ENCODE results near the gene RBFOX2. TPM values are rescaled to one million over a fixed set of nuclear protein-coding genes. Genes with fewer than 3 reads are reported as not detected.

RBFOX2 gene
- total and polyA plus RNA-seq, 10 of the 15 experiments (the other 5 are each of a cell fraction or from before 2014, with no cell fraction given): 0.01 to 2.7 (median 0.17) TPM; not detected in 4

- ChIA-PET CTCF (interaction anchor here (0.5 kb wide), 1 partner anchor 58 kb away, joined by 5 read pairs; no protein-coding TSS in a partner anchor), RAD21 (ENCODE audit: unreplicated experiment) (no interaction called here), SMC1A (ENCODE audit: uncharacterized antibody, unreplicated experiment) (no interaction called here), POLR2A (no interaction called here)
- Histone ChIP-seq H3K36me3 (ENCODE audit: control insufficient read depth in 2 of 2, insufficient read depth in 2 of 2, low read length in 1 of 2) (no peaks in the 10 kb centered on the region), H3K27ac (ENCODE audit: control insufficient read depth, insufficient read depth) (no peak overlapping the region), H3K9ac (ENCODE audit: control insufficient read depth, insufficient read depth, low read length) (no peak overlapping the region), H3K9me3 (replicated peaks; ENCODE audit: control insufficient read depth, insufficient read depth, low read length) (no peaks in the 10 kb centered on the region), H2AFZ (ENCODE audit: control insufficient read depth, low read depth, low read length) (no peak overlapping the region), H3K4me1 (ENCODE audit: control insufficient read depth, insufficient read depth, low read length) (no peaks in the 10 kb centered on the region), H3K27me3 (replicated peaks in 1 of 2; ENCODE audit: control insufficient read depth in 2 of 2, insufficient read depth in 2 of 2, low read length in 1 of 2) (peaks cover 0 to 5% of the 10 kb centered on the region in 2 experiments; a peak in 1 of 4 replicates), H3K79me2 (ENCODE audit: control insufficient read depth, insufficient read depth, low read length) (no peaks in the 10 kb centered on the region), H3K4me2 (ENCODE audit: control insufficient read depth, insufficient read depth) (no peak overlapping the region), H3K4me3 (no peak overlapping the region), H4K20me1 (ENCODE audit: control insufficient read depth, insufficient read depth) (no peaks in the 10 kb centered on the region)
- DNase-seq (ENCODE audit: low read depth, low spot score) (no peak), ATAC-seq (no peak), FAIRE-seq (no peak)
- no TSS peak for BruUV-seq (replicated peaks)
- intact Hi-C loops (cut with micrococcal nuclease; ENCODE audit: unreplicated experiment): no loop called here
- no peak for TF ChIP-seq EGR1 (IDR thresholded peaks at IDR 0.05; ENCODE audit: borderline replicate concordance in 1 of 2, low read depth in 2 of 2, low read length in 2 of 2)
- no peak for TF ChIP-seq MYB (IDR thresholded peaks at IDR 0.05; ENCODE audit: borderline replicate concordance, low read depth, low read length)
- TF ChIP-seq SMARCA5 (IDR thresholded peaks at IDR 0.05): no peak
- in situ Hi-C loops (cut with MboI): no loop called here
- WGBS (ENCODE audit: insufficient coverage, insufficient replicate concordance, low lambda C conversion rate, missing lambda C conversion rate): 45% methylated on average over 4 of the region's 4 CpGs
Observed at GRCh38 chr22:35892192-35892591, 136.4 kb downstream of the RBFOX2 start.

- WGBS (ENCODE audit: insufficient coverage, insufficient replicate concordance, low lambda C conversion rate, missing lambda C conversion rate): 85% methylated on average over 1 of the region's 1 CpG
- Histone ChIP-seq H3K36me3 (ENCODE audit: control insufficient read depth in 2 of 2, insufficient read depth in 2 of 2, low read length in 1 of 2) (no peaks in the 10 kb centered on the region), H3K4me2 (ENCODE audit: control insufficient read depth, insufficient read depth) (no peak overlapping the region), H3K27ac (ENCODE audit: control insufficient read depth, insufficient read depth) (no peak overlapping the region), H3K4me3 (no peak overlapping the region), H3K9me3 (replicated peaks; ENCODE audit: control insufficient read depth, insufficient read depth, low read length) (no peaks in the 10 kb centered on the region), H3K4me1 (ENCODE audit: control insufficient read depth, insufficient read depth, low read length) (no peaks in the 10 kb centered on the region), H3K79me2 (ENCODE audit: control insufficient read depth, insufficient read depth, low read length) (no peaks in the 10 kb centered on the region), H4K20me1 (ENCODE audit: control insufficient read depth, insufficient read depth) (no peaks in the 10 kb centered on the region), H3K9ac (ENCODE audit: control insufficient read depth, insufficient read depth, low read length) (no peak overlapping the region), H3K27me3 (replicated peaks in 1 of 2; ENCODE audit: control insufficient read depth in 2 of 2, insufficient read depth in 2 of 2, low read length in 1 of 2) (0 out of 4 replicates have a peak, but pooled peaks cover 0 to 5% of the 10 kb centered on the region in 2 experiments), H2AFZ (ENCODE audit: control insufficient read depth, low read depth, low read length) (no peak overlapping the region)
- no TSS peak for BruUV-seq (replicated peaks)
- intact Hi-C loops (cut with micrococcal nuclease; ENCODE audit: unreplicated experiment) (no loop called here), in situ Hi-C loops (cut with MboI) (no loop called here)
- ChIA-PET SMC1A (ENCODE audit: uncharacterized antibody, unreplicated experiment) (no interaction called here), POLR2A (no interaction called here), RAD21 (ENCODE audit: unreplicated experiment) (no interaction called here), CTCF (no interaction called here)
- DNase-seq (ENCODE audit: low read depth, low spot score): no peak
- FAIRE-seq: no peak
- ATAC-seq: no peak
- no peak for TF ChIP-seq DPF2 (IDR thresholded peaks at IDR 0.05)
- TF ChIP-seq ZSCAN29 (IDR thresholded peaks at IDR 0.05): no peak
- no peak for TF ChIP-seq POU2F2 (IDR thresholded peaks at IDR 0.05; ENCODE audit: borderline replicate concordance, low read depth, low read length)
- TF ChIP-seq NR2C2 (IDR thresholded peaks at IDR 0.05; ENCODE audit: borderline replicate concordance, control insufficient read depth, insufficient read length, low read depth): no peak
- TF ChIP-seq ZBTB40 (IDR thresholded peaks at IDR 0.05; ENCODE audit: borderline replicate concordance): no peak
- no peak for TF ChIP-seq GATAD2B (conservative IDR thresholded peaks at IDR 0.05; ENCODE audit: low read depth)
- TF ChIP-seq IKZF2 (IDR thresholded peaks at IDR 0.05): no peak
- TF ChIP-seq IRF5 (IDR thresholded peaks at IDR 0.05; ENCODE audit: borderline replicate concordance): no peak
- no peak for TF ChIP-seq KLF5 (IDR thresholded peaks at IDR 0.05; ENCODE audit: partially characterized antibody)
- no peak for TF ChIP-seq JUND (IDR thresholded peaks at IDR 0.05; ENCODE audit: low read depth, low read length)
Observed at GRCh38 chr22:35891442-35891841, 137.2 kb downstream of the RBFOX2 start.

Data from GM12878 (cell line).